Esophagus muscularis mucosa (tissue), 4 donors: Measurements from ENCODE around the gene TELO2.

Experiments used
- CTCF ChIP-seq, 3 experiments: fragments of 200-600 bp in 2 of 3; fragments of 450-650 bp in 1 of 3; sonication (generic) in 2 of 3; IDR thresholded peaks; one replicate each; pipeline ENCODE4 v1.5.1; 2017 to 2019; ENCODE audit warnings: antibody characterized with exemption in 3 of 3, mild to moderate bottlenecking in 2 of 3, moderate library complexity in 1 of 3
- EP300 ChIP-seq: sonication (generic); formaldehyde crosslinking; IDR thresholded peaks from one replicate; pipeline ENCODE4 v1.6.1; 2017; ENCODE audit warnings: antibody characterized with exemption
- POLR2A ChIP-seq: fragments of 450-650 bp; IDR thresholded peaks from one replicate; pipeline ENCODE4 v1.6.1; 2017; ENCODE audit warnings: antibody characterized with exemption, moderate library complexity, mild to moderate bottlenecking, low read depth
- POLR2AphosphoS5 ChIP-seq, 2 donors: sonication (generic); formaldehyde crosslinking; IDR thresholded peaks; one replicate each; pipeline ENCODE4 v1.6.1; 2017; ENCODE audit warnings: antibody characterized with exemption in 2 of 2

GRCh38 chr16:1542533-1542932 is 49.4 kb downstream of the TELO2 start:
- TF ChIP-seq POLR2AphosphoS5 (IDR thresholded peaks at IDR 0.05) (no peak), POLR2A (no peak), CTCF (IDR thresholded peaks at IDR 0.05) (no peak), EP300 (no peak)
